ENCODE data around the gene PCDHA7. TPM values are rescaled to one million over a fixed set of nuclear protein-coding genes. Genes with fewer than 3 reads are reported as not detected.
"Not testable (repeated sequence)": the region's sequence is repeated elsewhere in the genome, so short reads cannot be mapped to it uniquely, and the experiment has no call there.

Gene PCDHA7
- total and polyA plus RNA-seq, 12 donors = 0.16 to 1.2 (median 0.22) TPM; not detected in 2

GRCh38 chr5:140806834-140807775, 27.0 kb upstream of the PCDHA7 start, which contains the start of gene PCDHA4:
Gene PCDHA4 (plus strand): TSS chr5:140807068.
- Histone ChIP-seq H3K9me3 (replicated peaks in 1 of 3) (no peaks in the 10 kb centered on the region), H3K4me1 (replicated peaks in 1 of 2) (no peaks in the 10 kb centered on the region), H3K27me3 (no peaks in the 10 kb centered on the region), H3K27ac (no peak within 1 kb of the TSS), H3K36me3 (replicated peaks in 1 of 2) (no peaks in the 10 kb centered on the region), H3K4me3 (no peak within 1 kb of the TSS)
- WGBS, 4 donors = 14 to 30% (median 16%) methylated on average over 27 to 39 of the region's 47 CpGs
- TF ChIP-seq CTCF (IDR thresholded peaks at IDR 0.05) (peak in 2 of 6 experiments; percentile 3 to 15), POLR2A (IDR thresholded peaks at IDR 0.05) (no peak)
- no peak for DNase-seq
- intact Hi-C loops (cut with DNase I) = no loop called here

- WGBS, 4 donors = 52 to 69% (median 55%) methylated on average over 41 to 62 of the region's 62 CpGs
- intact Hi-C loops (cut with DNase I) = not testable (repeated sequence)
Observed at GRCh38 chr5:140808241-140808888, 25.7 kb upstream of the PCDHA7 start.

GRCh38 chr5:140808889-140809291, 25.2 kb upstream of the PCDHA7 start:
- Histone ChIP-seq H3K9me3 (replicated peaks in 1 of 3) (no peaks in the 10 kb centered on the region), H3K36me3 (replicated peaks in 1 of 2) (no peaks in the 10 kb centered on the region)
- 57 to 85% (median 66%) methylated on average over 7 to 43 of the region's 43 CpGs for WGBS, 4 donors

More at GRCh38 chr5:140808241-140808888, 25.7 kb upstream of the PCDHA7 start:
- DNase-seq; H3K27me3 ChIP-seq; H3K9me3 ChIP-seq (replicated peaks in 1 of 3); H3K4me3 ChIP-seq; H3K4me1 ChIP-seq (replicated peaks in 1 of 2); H3K27ac ChIP-seq; H3K36me3 ChIP-seq (replicated peaks in 1 of 2): not testable (repeated sequence)

More at GRCh38 chr5:140808889-140809291, 25.2 kb upstream of the PCDHA7 start:
- no peak for DNase-seq
- H3K4me1 ChIP-seq (replicated peaks in 1 of 2) = no peaks in the 10 kb centered on the region
- TF ChIP-seq POLR2A (IDR thresholded peaks at IDR 0.05) = no peak
- no peak for TF ChIP-seq CTCF (IDR thresholded peaks at IDR 0.05)
- no peak overlapping the region for H3K27ac ChIP-seq
- no peaks in the 10 kb centered on the region for H3K27me3 ChIP-seq
- intact Hi-C loops (cut with DNase I) = no loop called here
- H3K4me3 ChIP-seq = no peak overlapping the region

Data from adrenal gland (tissue), 12 donors.